GM21360 (cell line): Measurements from ENCODE around the gene TP53BP1.

ENCODE experiments used
- ATAC-seq: cut with Tn5 transposase; IDR thresholded peaks from one replicate; pipeline ENCODE4 v1.9.1; 2021; ENCODE audit warnings: mild to moderate bottlenecking, moderate library complexity; ENCODE audit not compliant: unreplicated experiment

The TP53BP1 gene

GRCh38 chr15:43518197-43518761 is 25.3 kb upstream of the TP53BP1 start:
- ATAC-seq = no peak

DNA sequence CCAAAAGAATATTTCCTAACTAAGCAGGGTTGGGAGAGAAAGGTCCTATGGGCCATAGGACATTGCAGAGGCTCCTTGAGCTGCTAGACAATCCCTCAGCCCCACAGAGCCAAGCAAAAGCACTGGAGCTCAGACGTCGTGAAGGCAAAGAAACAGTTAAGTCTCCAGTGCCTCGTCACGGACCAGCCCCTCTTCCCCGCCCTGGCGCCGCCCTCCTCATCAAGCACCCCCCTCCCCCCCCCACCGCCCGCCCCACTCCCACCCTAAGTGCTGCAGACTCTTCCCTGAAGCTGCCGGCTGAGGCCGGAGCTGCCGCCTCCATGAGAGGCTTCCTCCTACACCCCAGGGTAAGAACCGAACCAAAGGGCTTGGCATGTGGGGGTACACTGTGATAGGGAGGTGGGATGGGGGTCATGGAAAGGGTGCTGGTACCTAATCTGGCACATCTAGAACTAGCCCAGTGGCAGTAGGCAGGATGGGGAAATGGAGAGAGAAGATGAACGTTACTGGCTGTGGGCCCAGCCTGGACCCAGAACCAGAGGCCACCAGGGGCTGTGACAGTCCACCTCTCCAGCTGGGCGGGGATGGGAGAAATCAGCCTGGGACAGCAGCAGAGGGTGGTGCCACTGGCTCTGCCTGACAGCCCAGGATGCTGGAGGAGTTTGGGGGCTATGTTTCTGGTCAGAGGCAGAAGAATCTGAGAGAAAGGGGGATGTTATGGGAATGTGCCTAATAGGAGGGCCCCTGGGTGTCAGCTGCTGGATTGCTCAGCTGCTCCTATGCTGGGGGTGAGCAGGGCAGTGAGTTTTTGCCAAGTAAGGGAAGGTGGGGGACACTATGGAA is 24.6 kb upstream of the TP53BP1 start, which contains the start of gene MAP1A:
TSS of gene MAP1A (plus strand) at position 255 of the 843 bp plus-strand sequence. CDS start 3,866 bp downstream, outside the sequence.
- no peak for ATAC-seq

DNA sequence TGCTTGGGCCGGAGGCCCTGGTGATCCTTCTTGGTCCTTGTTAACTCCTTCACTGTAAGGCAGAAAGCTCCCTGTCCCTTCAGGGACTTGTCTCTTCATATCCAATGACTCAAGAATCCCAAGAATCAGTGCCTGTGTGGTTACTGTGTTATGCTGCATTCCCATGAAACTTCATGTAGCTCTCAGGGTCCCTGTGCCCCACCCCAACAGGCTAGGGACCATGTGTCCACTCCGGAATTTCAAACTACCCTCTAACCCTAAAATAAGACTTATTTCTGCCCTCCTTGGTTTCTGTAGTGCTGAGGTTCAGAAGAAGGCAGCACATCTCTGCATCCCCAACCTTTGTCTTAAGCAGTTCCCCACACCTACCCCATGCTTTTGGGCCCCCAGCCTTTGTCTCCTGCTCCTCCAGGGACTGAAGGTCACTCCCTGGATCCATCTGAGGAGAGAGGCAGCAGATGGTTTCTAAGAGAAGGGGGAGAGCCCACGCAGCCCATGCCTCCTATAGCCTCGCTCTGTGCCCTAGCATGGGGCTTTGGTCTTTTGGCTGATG is 23.9 kb upstream of the TP53BP1 start:
- ATAC-seq = no peak

GRCh38 chr15:43516185-43516584 is 23.2 kb upstream of the TP53BP1 start:
- ATAC-seq = no peak

- no peak for ATAC-seq
Measured at GRCh38 chr15:43515741-43516140, 22.8 kb upstream of the TP53BP1 start.

- ATAC-seq = no peak
Measured at GRCh38 chr15:43514241-43515057, 21.5 kb upstream of the TP53BP1 start.

- ATAC-seq = no peak
Measured at GRCh38 chr15:43513550-43513949, 20.6 kb upstream of the TP53BP1 start.

GRCh38 chr15:43511012-43511885 is 18.3 kb upstream of the TP53BP1 start:
- peak; percentile 2 for ATAC-seq

- peak; percentile 97 for ATAC-seq
Measured at GRCh38 chr15:43510200-43511011, 17.4 kb upstream of the TP53BP1 start.

DNA sequence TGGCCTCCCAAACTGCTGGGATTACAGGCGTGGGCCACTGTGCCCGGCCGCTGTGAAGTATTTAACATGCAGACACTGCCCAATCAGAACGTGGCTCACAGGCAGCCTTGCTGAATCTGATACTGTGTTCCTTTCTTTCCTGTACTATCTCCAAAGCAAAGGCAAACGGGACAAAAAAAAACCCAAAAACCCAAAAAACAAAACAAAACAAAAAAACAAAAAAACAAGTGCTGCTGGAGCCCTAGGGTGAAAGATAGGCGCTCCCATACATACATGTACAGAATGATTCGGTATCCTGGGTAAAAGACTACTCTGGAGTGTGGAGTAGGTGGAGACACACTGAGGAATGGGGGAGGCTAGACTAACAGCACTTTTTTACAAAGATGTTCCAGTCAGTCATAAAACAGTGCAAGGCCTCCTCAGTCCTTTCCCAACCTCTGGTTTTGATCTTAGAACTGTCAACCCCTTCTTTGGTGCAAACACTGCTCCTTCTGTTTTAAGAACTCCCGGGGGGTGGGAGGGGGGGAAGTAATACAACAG is 16.8 kb upstream of the TP53BP1 start:
- no peak for ATAC-seq

DNA sequence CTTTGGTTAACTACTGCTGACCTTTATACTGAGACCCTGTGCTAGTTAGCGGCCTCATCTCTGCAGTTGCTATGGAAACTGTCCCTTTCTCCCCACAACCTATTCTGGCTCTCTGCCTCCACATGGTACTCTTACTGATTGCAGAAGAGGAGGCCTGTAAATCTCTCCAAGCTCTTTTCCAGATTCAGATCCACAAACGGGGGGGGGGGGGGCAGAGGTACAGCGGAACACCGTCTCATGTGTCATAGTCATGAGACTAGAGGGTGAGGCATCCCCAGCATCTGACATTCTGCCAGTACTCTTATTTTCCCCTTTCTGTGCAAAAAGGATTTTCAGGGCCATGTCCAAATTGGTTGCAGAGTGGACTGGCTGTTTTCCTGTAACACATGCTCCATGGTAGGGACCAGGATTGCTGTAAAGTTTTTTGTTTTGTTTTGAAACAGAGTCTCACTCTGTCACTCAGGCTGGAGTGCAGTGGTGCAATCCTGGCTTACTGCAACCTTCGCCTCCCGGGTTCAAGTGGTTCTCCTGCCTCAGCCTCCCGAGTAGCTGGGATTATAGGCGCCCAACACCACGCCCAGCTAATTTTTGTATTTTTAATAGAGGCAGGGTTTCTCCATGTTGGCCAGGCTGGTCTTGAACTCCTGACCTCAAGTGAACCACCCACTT is 16.2 kb upstream of the TP53BP1 start:
- no peak for ATAC-seq

GRCh38 chr15:43508421-43508820 is 15.5 kb upstream of the TP53BP1 start:
- ATAC-seq = no peak

GRCh38 chr15:43505738-43506137 is 12.8 kb upstream of the TP53BP1 start:
- ATAC-seq = no peak

GRCh38 chr15:43499635-43500034 is 6.7 kb upstream of the TP53BP1 start:
- ATAC-seq = no peak

GRCh38 chr15:43498990-43499389 is 6.0 kb upstream of the TP53BP1 start:
- ATAC-seq = no peak

- ATAC-seq = no peak
Measured at GRCh38 chr15:43493703-43494472, 932 bp upstream of the TP53BP1 start.

GRCh38 chr15:43492266-43492665 is 690 bp downstream of the TP53BP1 start:
- ATAC-seq = no peak

DNA sequence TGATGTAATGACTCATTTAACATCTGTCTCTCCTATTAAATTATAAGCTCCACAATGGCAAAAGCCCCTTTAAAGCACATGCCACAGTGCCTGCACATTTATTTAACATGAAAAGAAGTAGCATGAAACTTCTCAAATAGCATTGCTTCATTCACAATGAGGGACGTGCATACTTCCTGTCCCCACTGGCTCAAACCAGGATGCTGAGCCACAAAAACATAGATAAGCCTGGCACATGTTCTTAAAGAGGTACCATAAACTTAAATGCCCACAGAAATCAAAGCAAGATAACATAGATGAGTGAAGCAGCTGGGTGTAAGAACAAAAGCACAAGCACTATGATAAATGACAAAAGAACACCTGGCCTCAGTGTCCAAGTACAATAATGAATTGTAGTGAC is 3.8 kb downstream of the TP53BP1 start:
- ATAC-seq = no peak
